Measurements from ENCODE around the gene IGSF21.

DNA sequence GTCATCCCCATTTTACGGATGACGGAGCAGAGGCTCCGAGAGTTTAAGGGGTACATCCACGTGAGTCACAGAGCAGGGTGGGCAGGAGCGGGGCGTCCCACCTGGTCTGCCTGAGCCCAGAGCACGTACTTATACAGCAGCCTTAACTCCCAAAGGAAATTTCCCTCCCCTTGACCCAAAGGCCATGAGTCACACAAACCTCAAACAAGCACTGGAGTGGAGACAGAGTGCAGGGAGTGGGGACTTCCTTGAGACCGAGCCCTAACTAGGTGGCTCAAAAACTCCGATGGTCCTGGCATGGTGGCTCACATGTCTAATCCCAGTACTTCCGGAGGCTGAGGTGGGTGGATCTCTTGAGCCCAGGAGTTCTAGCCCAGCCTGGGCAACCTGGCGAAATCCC lies 231.6 kb downstream of the IGSF21 start:
- TF ChIP-seq, protein P1, sequence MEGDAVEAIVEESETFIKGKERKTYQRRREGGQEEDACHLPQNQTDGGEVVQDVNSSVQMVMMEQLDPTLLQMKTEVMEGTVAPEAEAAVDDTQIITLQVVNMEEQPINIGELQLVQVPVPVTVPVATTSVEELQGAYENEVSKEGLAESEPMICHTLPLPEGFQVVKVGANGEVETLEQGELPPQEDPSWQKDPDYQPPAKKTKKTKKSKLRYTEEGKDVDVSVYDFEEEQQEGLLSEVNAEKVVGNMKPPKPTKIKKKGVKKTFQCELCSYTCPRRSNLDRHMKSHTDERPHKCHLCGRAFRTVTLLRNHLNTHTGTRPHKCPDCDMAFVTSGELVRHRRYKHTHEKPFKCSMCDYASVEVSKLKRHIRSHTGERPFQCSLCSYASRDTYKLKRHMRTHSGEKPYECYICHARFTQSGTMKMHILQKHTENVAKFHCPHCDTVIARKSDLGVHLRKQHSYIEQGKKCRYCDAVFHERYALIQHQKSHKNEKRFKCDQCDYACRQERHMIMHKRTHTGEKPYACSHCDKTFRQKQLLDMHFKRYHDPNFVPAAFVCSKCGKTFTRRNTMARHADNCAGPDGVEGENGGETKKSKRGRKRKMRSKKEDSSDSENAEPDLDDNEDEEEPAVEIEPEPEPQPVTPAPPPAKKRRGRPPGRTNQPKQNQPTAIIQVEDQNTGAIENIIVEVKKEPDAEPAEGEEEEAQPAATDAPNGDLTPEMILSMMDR (conservative IDR thresholded peaks at IDR 0.05) = no peak
- TF ChIP-seq ZFX (IDR thresholded peaks at IDR 0.05) = no peak
